Activated CD4-positive, alpha-beta T cell treated with anti-CD3 and anti-CD28 coated beads, Interleukin-2, amount 50 U/mL, for 1 hour (primary cell): ENCODE measurements around the gene ACTN4.

Source experiments
- DNase-seq: peaks from one replicate; pipeline ENCODE4 v3.0.0-alpha.2; 2020

Gene ACTN4

DNA sequence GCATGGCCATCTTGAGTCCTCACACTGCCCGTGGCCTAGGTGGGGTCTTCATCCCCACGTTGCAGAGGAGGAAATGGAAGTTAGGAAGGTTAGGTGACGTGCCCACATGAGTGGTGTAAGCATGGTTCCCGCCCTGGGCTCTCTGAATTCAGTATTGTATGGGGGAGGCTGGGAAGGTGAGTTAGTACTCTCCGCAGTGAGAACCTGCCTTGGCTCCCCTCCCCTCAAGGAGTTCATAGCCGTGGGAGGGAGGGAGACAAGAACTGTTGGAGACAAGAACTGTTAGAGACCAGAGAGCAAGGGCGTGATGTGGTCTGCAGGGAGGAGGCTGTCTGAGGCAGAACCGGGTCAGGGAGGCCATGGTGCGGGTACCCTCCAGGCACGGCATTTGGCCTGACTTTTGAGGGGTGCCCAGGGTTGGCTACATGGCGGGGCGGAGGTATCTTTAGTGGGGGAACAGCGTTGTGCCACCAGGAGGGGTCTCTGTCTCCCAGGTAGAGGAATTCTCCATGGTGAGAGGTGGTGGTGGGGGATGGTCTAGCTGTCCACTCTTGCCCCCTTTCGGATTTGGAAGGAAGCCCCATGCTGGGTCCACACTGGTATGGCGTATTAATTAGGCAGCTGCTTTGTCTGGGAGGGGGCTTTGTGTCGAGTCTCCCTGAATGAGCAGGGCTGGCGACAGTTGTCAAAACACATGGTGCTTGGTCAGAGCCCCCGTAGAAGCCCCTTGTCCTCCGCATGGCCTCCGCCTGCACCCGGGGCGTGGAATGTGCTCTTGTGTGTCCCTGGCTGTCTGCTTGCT, 51.0 kb downstream of the ACTN4 start:
- DNase-seq: no peak

DNA sequence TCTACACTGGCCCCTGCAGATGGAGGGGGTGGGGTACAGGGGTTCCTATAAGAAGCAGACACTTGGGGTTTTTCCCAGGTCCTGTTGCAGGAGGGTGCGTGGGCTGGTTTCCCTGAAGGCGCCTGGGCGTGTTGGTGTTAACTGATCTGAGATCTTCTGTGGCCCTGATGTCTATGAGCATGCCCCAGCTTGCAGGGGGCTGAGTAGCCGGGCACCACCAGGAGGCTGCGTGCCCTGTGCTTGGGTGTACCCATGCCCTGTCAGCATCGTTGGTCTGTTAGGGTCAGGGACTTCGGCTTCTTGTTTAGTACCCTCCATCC, 51.5 kb downstream of the ACTN4 start:
- no peak for DNase-seq

GRCh38 chr19:38699647-38700349, 52.3 kb downstream of the ACTN4 start:
- DNase-seq: no peak

DNA sequence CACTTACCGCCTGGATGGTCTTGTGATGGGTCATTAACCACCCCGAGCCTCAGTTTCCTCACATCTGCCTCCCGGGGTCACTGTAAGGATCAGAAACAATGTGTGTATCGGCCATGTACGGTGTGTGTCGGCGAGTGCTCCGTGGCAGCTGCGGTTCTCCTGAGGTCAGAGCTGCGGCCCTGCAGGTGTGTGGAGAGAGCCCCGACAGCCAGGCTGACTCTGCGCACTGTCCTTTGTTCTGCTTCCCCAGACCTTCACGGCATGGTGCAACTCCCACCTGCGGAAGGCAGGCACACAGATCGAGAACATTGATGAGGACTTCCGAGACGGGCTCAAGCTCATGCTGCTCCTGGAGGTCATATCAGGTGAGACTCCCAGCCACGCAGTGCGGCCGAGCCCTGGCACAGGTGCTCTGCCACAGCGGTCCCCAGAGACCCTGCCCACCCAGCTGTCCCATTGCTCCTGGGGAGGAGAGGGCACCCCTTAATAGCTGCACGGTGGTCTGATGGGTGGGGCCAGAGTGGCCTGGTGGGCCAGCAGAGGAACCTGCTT, 53.0 kb downstream of the ACTN4 start:
- no peak for DNase-seq

- no peak for DNase-seq
Observed at GRCh38 chr19:38700902-38701454, 53.5 kb downstream of the ACTN4 start.

DNA sequence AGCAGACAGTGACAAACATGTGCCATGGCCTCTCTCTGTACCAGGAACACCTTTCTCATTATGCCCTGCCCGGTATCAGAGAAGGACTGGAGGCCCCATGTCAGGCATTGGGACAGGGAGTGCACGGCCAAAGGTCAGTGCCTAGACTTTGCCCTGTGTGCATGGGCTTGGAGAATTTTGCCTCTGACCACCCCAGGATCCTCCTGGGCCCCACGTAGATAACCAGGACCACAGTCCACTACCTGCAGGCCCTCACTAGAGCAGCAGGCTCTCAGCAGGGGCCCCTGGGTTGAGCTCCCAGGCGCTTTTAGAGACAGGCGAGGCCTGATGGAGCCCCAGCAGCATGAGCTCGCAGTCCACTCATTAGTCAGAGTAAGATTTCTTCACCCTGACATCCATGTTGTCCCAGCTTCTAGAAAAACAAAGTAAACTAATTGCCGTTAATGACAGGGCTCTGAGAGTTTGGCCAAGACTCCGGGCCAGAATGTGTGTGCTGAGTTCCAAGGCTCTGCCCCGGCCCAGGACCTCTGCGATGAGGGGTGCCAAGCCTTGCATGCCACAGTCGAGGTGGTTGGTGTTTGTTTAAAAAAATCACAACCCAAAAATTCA, 54.1 kb downstream of the ACTN4 start:
- no peak for DNase-seq

GRCh38 chr19:38702278-38702677, 54.8 kb downstream of the ACTN4 start:
- no peak for DNase-seq

- DNase-seq: no peak
Observed at GRCh38 chr19:38703509-38703908, 56.1 kb downstream of the ACTN4 start.

DNA sequence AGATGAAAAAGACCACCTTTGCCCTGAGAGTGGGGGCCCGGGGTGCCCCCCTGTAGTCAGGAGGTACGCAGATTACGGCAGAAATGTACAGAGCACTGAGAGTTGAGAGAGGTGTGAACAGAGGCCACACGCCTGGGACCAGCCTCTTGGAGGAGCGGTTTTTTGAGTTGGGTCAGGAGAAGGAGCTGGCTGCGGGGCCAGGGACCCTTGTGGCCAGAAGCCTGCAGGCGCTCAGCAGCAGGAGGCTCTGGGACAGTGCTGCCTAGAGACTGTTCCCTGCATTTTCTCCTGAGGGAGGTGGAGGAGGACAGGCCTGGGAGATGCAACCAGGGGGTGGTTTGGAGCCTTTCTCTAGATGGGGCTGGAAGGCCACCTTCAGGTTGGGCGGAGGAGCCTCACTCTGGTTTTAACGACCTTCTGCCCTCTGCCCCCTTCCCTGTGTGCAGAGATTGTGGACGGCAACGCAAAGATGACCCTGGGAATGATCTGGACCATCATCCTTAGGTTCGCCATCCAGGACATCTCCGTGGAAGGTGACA, 57.1 kb downstream of the ACTN4 start:
- no peak for DNase-seq

DNA sequence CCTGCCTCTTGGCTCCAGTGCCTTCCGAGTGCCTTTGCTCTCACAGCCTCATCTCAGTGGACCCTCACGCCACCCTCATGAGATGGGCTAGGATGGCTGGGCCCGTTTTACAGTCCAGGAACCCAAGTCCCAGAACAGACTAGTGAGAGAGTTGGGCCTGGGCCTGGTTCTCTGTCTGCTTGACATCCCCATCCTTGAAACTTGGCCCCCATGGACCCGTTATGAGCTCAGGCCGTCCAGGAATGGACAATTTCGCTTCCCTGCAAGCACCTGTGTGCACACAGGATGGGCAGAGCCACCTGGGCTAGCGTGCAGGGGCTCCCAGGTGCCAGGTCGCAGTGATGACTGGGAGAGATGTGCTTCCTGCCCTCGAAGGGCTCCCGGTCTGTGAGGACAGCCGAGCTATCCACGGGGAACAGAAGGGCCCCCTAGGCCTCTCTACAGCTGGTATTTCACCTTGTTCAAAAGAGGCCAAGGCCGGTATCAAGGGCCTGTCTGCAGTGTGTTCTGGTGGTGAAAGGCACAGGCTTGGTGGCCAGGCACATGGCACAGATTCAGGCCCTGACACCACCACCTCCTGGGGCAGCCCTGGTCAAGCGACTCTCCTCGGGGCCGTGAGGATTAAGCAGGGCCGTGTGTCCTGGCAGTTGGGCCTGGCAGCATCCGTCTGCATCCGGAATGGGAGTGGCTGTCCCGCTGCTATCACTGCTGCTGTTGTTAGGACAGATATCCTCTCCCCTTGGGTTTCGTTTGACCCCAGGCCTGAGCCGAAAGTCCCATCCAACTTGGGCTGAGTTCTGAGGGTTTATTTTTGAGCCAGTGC, 58.0 kb downstream of the ACTN4 start:
- DNase-seq: no peak

- DNase-seq: no peak
Observed at GRCh38 chr19:38706792-38707511, 59.5 kb downstream of the ACTN4 start.

DNA sequence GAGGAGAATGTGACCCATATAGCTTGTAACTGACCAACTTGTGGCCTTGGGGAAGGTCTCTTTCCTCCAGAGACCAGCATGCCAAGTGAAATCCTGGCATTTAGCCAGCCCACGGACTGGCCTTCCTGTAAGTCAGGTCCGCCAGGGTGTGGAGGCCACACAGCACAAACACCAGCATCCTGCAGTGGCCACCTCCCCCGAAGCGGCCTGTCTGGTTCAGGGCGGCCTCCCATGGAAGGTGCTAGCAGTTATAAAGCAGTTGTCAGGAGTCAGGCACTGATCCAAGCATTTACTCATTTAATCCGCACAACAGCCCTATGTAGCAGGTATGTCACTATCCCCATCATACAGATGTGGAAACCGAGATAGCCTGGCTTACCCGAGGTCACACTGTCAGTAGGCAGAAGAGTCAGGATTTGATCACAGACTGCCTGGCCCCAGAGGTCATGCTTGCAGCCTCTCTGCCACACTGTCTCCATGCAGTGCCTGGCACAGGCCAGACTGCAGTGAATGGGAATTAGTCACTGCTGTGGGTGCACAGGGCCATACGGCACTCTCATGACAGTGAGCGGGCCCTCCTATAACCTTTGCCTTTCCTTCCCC, 60.2 kb downstream of the ACTN4 start:
- no peak for DNase-seq

- DNase-seq: no peak
Observed at GRCh38 chr19:38708413-38709024, 61.1 kb downstream of the ACTN4 start.

GRCh38 chr19:38709119-38709518, 61.7 kb downstream of the ACTN4 start:
- no peak for DNase-seq

DNA sequence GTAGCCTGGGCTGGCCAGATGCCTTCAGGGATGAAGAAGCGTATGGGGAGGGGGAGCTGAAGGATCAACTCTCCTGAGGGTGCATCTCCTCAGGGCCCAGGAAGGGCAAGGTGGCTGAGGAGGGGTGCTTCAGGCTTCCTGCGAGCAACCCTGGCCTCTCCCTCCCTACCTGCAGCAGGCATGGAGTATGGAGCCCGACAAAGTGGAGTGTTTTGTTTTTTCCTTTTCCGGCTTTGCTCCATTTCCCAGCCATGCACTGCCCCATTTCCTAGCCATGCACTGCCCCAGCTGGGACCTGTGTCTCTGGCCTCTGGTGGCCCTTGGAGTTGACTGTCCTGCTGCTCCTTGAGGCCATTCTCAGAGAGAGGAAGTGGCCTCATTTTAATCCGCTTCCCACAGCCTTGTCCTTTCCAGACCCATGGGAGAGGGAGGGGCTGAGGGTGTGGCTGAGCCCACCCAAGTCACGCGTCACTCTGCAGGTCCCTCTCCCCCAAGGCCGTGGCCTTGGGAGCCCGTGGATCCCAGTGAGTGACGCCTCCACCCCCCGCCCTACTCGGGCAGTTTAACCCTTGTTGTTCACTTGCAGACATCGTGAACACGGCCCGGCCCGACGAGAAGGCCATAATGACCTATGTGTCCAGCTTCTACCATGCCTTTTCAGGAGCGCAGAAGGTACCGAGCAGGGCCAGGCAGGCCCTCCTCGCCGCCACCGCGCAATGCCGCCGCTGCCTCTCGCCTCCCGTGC, 62.4 kb downstream of the ACTN4 start:
- no peak for DNase-seq

DNA sequence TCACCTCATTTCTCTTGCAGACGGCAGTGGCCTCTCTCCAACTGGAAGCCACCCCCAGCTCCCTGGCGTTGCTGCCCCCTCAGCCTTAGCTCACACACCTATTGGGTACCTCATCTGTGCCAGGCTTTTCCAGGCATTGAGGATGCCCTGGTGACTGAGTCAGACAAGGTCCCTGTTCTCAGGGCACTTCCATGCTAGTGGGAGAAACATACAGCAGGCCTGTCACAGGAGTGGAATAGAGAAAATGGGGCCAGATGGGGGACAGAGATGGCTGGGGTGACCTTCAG, 62.9 kb downstream of the ACTN4 start:
- DNase-seq: no peak

DNA sequence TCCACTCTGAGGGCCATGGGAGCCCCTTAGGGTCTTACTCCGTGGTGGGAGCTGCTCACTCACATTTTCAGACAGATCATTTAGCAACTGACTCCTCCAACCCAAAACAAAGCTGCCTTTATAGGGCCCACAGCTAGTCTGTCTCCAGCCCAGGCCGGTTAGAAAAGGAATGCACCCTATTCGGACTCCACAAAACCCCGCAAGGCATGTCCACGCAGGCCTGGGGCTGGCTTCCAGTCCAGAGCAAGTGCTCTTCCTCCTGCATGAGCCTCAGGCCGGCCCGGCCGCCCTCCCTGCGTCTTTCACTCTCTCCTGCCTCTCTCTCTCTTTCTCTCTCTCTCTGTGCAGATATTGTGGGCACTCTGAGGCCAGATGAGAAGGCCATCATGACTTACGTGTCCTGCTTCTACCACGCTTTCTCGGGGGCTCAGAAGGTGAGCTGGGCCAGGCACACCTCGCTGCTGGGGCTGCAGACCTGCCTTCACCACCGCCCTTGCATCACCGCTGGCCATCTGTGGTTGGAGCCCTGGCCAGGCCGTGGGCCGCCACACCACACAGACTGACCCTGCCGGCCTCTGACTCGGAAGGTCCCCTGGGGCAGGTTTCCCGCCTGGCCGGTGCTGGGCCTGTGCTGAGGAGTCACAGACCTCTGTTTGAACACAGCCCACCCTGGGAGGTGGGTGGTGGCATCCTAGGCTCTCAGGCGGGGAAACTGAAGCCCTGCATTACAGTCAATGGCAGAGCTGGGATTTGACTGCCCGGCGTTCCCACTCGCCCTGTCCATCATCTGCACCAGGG, 63.7 kb downstream of the ACTN4 start:
- no peak for DNase-seq

- no peak for DNase-seq
Observed at GRCh38 chr19:38711726-38712153, 64.3 kb downstream of the ACTN4 start.

DNA sequence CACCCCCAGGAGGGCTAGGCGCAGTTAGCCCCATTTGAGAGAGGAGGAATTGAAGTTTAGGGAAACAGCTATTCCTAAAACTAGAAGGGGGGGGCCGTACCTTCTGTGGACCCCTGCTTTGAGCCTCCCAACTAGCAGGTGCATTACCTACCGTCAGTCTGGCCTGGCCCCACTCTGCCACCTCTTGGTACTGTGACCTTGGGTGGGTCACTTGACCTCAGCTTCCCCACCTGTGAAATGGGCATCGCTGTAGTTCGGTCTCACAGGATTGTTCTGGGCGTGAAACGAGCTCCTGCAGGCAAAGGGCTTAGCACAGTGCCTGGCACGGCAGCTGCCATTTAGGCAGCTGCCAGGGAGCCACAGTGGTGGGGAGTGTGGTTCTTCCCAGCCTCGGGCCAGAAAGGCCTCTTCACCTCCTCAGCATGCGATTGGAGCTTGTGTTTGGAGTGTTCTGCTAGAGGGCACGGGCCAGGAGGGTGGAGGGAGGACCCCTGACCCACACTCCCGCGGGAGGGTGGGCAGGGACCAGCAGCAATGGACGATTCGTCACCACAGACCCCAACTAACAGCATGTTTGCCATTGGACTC, 64.8 kb downstream of the ACTN4 start:
- DNase-seq: no peak
